NK-92 treated with Interleukin-12 subunit alpha and Interleukin-12 subunit beta, amount 100 ng/mL, for 24 hours (cell line): ENCODE measurements around the gene DLEU7.

Source experiments
- DNase-seq: peaks from one replicate; lab custom pipeline; 2025; lab: John Stamatoyannopoulos, UW

The DLEU7 gene

DNA sequence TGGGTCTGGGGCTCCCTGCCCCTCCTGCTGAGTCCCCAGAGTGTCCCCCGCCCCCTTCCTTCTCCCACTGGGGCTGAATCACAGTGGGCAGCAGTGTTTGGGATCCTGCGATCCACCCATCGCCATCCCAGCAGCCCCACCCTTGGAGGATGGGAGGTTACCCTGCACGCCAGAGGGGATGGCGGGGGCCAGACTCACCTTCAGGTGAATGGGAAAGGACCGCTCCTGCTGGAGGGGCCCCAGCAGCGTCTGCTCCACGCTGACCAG is 569 bp downstream of the DLEU7 start:
- DNase-seq, result no peak

GRCh38 chr13:50842251-50842989 is 1.1 kb downstream of the DLEU7 start:
- DNase-seq, result no peak

DNA sequence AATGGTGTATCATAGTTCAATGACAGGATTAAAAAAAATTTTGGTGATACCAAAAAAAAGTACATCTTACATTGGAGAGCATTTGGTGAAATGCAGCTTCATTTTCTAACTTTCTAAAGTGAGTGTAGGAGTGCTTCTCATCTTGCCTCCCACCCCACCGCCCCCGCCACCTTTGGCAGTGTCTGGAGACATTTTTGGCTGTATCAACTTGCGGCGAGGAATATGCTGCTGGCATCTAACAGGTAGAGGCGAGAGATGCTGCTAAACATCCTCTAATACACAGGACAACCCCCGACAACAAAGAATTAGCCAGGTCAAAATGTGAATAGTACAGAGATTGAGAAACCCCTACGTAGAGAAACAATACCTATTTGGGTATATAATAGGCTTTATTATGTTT is 1.7 kb downstream of the DLEU7 start:
- no peak for DNase-seq

GRCh38 chr13:50840284-50840683 is 3.2 kb downstream of the DLEU7 start:
- no peak for DNase-seq

GRCh38 chr13:50839828-50840227 is 3.7 kb downstream of the DLEU7 start:
- no peak for DNase-seq

DNA sequence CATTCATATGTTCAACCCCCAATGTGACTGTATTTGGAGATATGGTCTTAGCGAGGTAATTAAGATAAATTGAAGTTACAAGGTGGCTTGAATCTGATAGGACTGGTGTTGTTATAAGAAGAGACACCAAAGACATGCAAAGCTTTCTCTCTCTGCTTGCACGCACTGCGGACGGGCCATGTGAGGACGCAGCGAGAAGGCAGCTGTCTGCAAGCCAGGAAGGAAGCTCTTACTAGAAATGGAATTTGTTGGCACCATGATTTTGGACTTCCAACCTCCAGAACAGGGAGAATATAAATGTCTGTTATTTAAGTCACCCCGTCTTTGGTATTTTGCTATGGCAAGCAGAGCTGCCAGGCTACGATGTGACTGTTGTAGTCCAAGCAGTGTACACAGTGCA is 4.8 kb downstream of the DLEU7 start:
- no peak for DNase-seq

DNA sequence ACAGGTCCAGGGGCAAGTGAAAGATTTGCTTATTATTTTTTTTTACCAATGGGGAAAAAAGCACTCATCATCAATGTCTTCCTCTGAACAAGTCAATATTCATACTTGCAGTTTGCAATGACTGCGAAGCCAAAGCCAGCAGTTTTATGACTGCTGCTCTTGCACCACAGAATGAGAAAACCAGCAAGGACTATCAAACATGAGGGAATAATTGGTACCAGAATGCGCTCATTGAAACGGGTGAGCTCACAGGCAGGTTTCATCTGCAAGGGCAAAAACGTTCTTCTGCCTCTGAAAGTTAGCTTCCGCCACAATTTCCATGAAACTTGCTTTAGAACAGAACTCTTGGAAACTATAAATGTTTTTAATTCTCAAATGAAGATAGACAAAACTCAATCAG is 5.5 kb downstream of the DLEU7 start:
- no peak for DNase-seq

DNA sequence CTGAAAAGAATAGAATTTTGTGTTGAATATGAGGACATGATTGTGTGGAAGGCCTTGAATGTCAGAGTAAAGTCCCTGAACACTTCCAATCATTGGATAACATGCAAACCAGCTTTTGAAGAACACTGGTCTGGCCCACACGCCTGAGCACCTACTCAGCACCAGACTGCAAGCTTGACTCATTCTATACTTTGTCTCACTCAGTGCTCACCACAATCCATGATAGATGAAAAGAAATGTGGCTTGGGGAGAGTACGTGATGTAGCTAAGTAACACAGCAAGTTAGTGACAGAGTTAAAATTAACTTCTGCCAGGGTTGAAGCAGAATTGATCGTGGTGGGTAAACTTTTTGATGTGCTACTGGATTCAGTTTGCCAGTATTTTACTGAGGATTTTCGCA is 12.0 kb downstream of the DLEU7 start:
- DNase-seq, result no peak

- DNase-seq, result no peak
Measured at GRCh38 chr13:50829896-50830295, 13.6 kb downstream of the DLEU7 start.

DNA sequence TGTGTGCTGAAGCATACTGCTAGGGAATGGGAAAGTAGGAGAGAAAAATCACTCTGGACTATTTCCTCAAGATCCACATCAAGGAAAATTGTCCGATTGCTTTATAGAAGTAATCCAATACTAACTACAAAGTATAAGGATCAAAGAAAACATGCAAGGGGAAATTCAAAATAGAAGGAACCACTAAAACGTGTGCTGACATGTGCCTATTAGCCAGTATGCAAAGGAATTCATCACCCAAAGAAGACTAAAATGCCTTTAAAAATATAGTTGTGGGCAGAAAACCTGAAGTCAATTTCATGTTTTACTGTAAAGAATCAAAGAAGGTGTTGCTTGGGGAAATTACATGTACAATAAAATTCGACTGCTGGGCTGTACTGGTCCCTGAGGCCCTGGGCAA is 14.3 kb downstream of the DLEU7 start:
- no peak for DNase-seq

DNA sequence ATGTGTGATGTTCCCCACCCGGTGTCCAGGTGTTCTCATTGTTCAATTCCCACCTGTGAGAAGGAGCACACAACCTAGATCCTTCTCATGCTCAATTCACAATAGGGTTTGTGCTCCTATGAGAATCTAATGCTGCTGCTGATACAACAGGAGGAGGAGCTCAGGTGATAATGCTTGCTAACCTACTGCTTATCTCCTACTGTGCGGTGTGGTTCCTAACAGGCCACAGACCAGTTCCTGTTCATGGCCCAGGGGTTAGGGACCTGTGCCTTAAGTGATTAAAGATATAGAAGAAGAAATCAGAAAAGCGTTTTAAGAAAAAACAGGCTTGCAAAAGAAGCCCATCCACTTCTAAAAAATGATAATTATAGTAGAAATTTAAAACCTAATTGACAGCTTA is 17.5 kb downstream of the DLEU7 start:
- DNase-seq, result no peak

DNA sequence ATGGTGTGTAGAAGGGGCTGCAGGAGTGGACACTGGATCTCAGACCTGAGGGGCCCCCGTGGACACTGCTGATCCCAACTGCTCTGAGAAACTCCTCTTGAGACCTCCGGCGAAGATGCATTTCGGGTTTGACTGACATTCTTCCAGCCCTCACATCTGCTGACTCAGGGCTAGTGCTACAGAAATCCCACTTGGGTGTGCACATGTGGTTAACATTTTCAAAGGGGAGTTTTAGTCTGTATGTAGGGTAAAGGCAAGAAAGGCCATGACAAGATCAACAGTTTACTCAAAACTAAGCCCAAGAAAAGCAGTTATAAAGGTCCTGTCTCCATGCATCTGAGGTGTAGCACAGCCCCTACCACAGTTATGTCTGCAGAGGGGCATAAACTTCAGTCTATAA is 31.2 kb downstream of the DLEU7 start:
- DNase-seq, result no peak

DNA sequence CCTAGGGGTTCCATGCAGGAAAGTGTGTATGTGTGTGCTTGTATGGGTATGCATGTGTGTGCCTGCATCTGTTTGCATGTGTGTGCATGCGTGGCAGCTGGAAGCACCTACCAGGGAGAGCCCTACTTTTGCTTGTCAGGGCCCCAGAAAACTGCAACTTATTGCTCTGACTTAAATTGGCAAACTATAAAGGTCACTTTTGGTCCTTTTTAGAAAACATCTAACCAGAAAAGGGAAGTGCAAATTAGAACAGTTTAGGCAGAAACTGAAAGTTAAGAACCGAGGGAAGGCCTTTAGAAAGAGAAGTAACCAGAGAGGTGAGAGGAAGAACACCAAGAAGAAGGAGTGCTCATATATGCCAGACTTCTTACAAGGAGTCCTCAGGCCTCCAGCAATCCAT is 32.5 kb downstream of the DLEU7 start:
- DNase-seq, result no peak

DNA sequence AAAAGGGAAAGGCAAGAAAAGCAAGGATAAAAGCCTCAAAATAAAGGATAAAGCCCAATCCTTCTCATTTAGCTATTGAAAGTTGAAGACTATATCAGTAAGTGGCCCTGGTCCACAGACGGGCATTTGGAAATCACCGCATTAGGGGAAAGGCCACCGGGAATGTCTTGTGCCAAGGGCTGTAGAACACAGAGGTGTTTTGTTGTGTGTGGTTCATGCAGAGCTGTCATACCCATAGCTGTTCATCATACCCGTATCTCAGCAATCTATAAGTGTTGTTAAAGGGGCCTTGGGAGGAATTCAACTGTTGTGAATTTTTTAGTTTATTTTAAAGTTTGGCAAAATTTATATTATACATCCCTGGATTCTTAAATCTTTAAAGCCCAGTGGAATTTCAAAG is 33.0 kb downstream of the DLEU7 start:
- DNase-seq, result no peak

GRCh38 chr13:50809133-50810090 is 34.1 kb downstream of the DLEU7 start:
- no peak for DNase-seq

GRCh38 chr13:50805805-50806204 is 37.7 kb downstream of the DLEU7 start:
- no peak for DNase-seq

DNA sequence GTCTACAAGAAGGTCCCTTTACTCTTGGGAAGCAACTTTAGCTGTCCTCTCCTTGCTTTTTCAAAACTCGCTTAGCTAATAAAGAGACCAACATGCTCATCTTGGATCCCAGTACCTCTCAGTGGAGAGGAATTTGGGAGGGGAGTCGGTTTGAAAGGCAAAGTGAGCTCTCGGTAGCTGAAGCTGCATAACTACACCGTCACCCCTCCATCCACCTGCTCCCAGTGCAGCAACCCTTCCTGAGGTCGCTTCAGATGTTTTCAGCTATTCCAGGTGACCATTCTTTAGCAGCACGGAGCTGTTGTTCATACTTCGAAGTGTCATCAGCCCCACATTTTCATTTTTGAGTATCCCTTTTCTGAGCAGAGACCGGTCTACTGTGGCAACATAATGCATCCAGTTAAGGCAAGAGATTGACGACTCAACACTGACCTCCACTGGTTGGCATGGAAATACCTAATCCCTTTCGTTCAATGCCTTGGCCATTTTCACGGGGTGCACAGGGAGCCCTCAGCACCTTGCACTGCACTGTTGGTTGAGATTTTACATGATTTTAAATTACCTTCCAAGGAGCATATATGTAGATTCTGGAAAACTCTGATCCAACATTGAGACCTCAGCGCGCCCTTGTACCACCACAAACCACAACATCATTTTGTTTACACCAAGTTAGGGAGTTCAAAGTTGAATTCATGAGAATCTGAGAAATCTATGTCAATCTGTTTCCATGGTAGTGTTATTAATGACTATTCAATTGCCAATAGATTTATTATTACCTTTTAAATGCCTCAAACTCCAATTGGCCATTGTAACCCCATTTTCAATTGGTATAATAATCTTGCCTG is 42.2 kb downstream of the DLEU7 start:
- peak; percentile 24 for DNase-seq

DNA sequence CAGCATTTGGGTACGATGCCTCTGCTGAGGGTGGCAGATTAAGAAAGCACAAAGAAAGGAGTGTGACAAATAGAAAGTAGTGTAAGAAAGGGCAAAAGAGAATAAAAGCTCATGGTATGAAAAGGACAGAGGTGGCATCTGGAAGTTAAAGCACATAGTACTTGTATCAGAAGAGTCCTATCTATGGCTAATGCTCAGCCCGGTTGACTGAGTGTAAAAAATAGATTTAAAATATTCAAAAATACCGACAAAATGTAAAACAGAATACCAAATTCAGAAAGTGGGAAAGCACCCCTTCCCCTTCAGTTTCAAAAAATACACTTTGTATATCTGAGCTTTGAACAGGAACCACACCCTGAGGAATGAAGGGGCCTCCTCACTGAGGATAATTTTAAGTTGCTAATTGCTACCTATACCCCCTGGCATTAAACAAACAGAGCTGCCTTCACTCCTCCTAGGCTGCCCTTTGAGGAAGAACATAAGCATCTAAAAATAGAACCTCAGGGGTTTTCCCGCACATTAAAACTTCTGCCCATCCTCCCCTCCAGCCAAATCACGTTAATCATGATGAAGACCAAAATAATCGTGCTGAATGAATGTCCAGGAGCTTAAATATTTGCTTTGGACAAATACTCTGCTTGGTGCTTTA is 43.3 kb downstream of the DLEU7 start:
- no peak for DNase-seq

GRCh38 chr13:50798923-50799322 is 44.6 kb downstream of the DLEU7 start:
- DNase-seq, result no peak

- no peak for DNase-seq
Measured at GRCh38 chr13:50797091-50797490, 46.4 kb downstream of the DLEU7 start.

- no peak for DNase-seq
Measured at GRCh38 chr13:50796463-50796862, 47.0 kb downstream of the DLEU7 start.

DNA sequence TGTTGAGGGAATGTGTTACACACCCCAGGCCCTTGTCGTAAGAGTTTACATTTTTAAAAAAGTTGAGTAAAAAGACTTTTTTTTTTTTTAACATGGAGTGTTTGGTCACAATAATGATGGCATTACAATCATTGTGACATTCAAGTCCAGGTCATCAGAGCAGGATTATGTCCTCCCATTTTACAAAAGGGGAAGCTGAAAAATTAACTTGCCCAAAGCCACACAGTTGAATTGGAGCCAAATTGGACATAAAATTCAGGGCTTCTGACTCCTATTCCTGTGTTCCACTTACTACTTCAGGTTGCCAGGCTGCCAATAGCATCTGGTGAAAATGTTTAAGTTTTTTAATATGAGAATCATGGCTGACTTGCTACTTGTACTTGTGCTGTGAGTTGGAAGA is 49.3 kb downstream of the DLEU7 start:
- no peak for DNase-seq
